Stimulated activated CD4-positive, alpha-beta T cell treated with anti-CD3 and anti-CD28 coated beads, Interleukin-1b, Interleukin-23, amount 100 ng/mL, for 4 hours (primary cell): ENCODE measurements around the gene MIA.
"Not testable (repeated sequence)": the region's sequence is repeated elsewhere in the genome, so short reads cannot be mapped to it uniquely, and the experiment has no call there.

Experiments
- DNase-seq, 2 donors: peaks; one replicate each; pipeline ENCODE4 v3.0.0-alpha.2; 2020; ENCODE audit warnings: low read depth in 2 of 2

The MIA gene

GRCh38 chr19:40774916-40775631, at the start of gene MIA:
TSS of gene MIA (plus strand) at chr19:40775521. CDS start at chr19:40775543, 22 bp downstream.
- no peak for DNase-seq

- DNase-seq, result no peak
Measured at GRCh38 chr19:40726279-40726678, 49.0 kb upstream of the MIA start.

- DNase-seq, result not testable (repeated sequence)
Measured at GRCh38 chr19:40730065-40730464, 45.3 kb upstream of the MIA start.

DNA sequence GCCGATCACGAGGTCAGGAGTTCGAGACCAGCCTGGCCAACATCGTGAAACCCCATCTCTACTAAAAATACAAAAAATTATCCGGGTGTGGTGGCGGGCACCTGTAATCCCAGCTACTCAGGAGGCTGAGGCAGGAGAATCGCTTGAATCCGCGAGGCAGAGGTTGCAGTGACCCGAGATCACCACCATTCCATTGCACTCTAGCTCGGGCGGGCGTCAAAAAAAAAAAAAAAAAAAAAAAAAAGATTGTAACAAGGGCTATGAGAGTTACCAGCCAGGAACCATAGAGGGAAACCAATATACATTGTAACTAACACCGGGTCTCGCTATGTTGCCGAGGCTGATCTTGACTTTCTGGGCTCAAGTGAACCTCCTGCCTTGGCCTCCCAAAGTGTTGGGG, 43.0 kb upstream of the MIA start:
- DNase-seq, result not testable (repeated sequence)

GRCh38 chr19:40733149-40733548, 42.2 kb upstream of the MIA start:
- DNase-seq, result no peak

DNA sequence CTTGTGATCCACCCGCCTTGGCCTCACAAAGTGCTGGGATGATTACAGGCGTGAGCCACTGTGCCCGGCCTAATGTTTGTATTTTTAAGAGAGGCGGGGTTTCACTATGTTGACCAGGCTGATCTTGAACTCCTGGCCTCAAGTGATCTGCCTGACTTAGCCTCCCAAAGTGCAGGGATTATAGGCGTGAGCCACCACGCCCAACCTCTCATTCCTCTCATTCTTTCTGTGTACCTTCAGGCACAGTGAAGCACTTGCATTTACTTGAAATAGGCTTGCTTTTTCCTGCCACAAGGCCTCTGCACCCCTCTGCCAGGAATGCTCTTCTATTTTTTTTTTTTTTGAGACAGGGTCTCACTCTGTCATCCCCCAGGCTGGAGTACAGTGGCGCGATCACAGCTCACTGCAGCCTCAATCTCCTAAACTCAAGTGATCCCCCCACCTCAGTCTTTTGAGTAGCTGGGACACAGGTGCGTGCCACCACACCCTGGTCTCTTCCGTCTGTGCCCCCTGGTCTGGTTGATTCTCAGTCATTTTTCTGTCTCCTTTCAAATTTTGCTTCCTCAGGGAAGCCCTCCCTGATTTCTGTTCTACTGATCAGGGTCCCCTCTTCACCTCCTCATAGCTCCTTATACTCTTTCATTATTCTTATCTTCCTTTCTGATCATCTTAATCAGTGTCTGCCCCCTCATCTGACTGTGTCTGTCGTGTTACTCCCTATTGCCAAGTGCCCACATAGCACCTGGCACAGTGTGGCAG, 40.1 kb upstream of the MIA start:
- no peak for DNase-seq

DNA sequence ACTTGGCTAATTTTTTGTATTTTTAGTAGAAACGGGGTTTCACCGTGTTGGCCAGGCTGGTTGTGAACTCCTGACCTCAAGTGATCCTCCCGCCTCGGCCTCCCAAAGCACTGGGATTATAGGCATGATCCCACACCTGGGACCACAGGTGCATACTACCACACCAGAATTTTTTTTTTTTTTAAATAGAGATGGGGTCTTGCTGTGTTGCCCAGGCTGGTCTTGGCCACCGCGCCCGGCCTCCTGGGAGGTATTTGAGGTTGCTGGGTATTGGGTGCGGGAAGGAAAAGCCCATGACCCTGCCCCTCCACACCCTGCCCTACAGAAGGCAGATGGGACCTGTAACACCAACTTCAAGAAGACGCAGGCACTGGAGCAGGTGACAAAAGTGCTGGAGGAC, 38.7 kb upstream of the MIA start:
- no peak for DNase-seq

- no peak for DNase-seq
Measured at GRCh38 chr19:40737102-40737644, 38.1 kb upstream of the MIA start.

DNA sequence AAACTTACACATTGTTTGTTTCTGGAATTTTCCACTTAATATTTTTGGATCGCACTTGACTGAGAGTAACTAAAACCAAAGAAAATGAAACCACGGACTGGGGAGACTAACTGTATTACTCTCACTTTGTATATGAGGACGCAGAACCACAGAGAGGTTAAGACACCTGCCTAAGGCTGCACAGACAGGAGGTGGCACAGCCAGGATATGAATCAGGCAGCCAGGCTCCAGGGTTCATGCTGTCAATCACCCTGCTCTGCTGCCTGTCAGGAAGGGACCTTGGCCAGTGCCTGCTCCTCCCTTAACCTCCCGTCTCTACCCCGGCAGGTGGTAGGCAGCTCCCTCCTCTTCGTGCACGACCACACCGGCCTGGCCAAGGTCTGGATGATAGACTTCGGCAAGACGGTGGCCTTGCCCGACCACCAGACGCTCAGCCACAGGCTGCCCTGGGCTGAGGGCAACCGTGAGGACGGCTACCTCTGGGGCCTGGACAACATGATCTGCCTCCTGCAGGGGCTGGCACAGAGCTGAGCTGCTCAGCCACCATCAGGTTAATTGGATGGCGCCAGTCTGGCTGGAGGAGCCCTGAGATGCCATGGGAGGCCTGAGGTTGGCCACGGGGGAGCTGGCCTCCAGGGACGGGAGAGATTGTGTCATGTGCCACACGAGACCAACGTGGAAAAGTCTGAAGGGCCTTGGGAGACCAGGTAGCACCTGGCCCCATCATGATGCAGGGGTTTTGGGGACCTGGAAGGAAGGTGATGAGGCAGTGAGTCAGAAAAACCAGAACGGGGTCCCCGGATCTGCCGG, 36.1 kb upstream of the MIA start:
- no peak for DNase-seq

- DNase-seq, result no peak
Measured at GRCh38 chr19:40739871-40740703, 35.2 kb upstream of the MIA start.

- DNase-seq, result no peak
Measured at GRCh38 chr19:40740747-40741146, 34.6 kb upstream of the MIA start.

- DNase-seq, result no peak
Measured at GRCh38 chr19:40741527-40742390, 33.6 kb upstream of the MIA start.

GRCh38 chr19:40742477-40742876, 32.8 kb upstream of the MIA start:
- DNase-seq, result no peak

DNA sequence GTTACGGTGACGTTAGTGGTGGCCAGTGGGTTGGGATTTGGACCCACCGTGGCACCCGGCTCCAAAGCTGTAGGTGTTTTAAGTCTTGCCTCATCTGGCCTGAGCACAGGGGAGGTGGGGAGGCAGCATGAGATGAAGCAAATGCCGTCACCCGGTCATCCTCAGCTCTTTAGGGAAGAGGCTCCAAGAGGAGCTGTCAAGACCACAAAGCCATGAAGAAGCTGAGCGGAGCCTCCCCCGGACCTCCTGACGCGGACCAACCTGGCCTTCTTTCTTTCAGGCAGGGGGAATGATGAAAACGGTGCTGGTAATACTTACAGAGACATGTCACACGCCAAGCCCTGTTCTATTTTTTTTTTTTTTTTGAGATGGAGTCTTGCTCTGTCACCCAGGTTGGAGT, 32.4 kb upstream of the MIA start:
- DNase-seq, result no peak

DNA sequence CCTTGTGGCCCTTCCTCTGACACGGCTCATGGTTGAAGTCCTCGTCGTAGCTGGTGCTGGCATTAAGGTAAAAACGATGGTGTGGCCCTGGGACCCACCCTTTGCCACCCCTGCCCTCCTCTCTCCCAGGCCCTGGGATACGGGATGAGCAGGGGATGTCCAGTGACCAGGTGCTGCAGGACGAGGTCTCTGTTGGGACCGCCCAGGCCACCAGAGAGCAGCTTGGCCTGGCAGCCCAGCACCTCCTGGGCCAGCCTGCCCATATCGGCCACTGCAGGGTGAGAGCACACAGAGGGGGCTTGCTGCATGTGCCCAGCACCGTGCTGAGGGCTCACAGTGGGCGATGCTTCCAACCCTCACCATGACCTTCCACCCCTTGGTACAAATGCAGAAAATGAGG, 31.4 kb upstream of the MIA start:
- no peak for DNase-seq

DNA sequence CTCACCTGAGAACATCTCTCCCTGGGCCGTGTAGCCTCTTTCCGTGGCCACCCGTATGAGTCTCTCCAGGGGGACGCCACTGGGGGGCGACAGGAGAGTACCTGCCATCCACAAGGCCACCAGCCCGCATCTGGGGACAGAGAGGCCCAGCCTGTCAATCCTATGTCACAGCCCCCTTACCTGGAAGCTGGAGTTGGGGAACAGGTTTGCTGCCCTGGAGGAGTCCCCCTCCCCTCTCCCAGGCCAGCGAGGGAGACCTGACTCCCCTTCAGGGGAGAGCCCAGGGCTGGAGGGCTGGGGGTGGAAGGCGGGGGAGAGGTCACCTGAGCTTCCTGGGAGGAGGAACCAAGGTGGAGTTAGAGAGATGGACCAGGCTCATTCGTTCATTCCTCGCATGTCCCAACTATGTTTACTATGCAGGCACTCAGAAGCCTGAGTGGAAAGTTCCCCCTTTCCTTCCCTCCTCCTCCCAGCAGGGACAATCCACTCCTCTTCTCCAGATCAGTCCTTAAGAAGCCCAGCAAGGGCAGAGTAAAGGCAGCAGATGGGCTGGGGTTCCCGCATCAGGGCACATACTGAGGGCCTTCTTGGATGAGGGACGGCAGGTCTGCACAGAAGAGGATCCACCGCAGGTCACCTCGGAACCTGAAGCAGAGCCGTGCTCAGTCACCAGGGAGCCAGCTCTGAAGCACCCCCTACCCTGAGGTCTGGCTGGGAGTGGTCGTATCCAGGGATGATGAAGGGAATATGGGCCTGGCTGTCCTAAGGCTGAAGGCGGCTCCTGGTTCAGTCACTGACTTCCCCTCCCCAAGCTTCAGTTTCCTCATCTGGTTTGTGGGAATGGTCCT, 30.5 kb upstream of the MIA start:
- DNase-seq, result no peak

- DNase-seq, result no peak
Measured at GRCh38 chr19:40745402-40745780, 29.9 kb upstream of the MIA start.

DNA sequence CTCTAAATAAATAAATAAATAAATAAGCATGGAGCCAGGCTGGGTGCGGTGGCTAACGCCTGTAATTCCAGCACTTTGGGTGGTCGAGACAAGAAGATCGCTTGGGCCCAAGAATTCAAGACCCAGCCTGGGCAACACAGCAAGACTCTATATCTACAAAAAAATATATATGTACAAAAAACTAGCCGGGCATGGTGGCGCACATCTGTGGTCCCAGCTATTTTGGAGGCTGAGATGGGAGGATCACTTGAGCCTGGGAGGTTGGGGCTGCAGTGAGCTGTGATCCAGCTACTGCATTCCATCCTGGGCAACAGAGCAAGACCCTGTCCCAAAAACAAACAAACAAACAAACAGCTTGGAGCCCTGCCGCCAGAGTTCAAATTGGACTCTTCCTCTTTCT, 27.8 kb upstream of the MIA start:
- no peak for DNase-seq

GRCh38 chr19:40750058-40750873, 25.1 kb upstream of the MIA start, which contains the start of gene ACTMAP:
TSS of gene ACTMAP (minus strand) at chr19:40750477. CDS start at chr19:40749803, 674 bp downstream.
- DNase-seq, result peak; percentile 95 to 99
